DMS153 treated with DMSO at 0.1 percent for 48 hours (cell line): Measurements from ENCODE around the gene NKAPL.

Experiments
- DNase-seq: peaks from one replicate; lab custom pipeline; 2025; ENCODE audit not compliant: unreplicated experiment; lab: John Stamatoyannopoulos, UW

NKAPL gene

DNA sequence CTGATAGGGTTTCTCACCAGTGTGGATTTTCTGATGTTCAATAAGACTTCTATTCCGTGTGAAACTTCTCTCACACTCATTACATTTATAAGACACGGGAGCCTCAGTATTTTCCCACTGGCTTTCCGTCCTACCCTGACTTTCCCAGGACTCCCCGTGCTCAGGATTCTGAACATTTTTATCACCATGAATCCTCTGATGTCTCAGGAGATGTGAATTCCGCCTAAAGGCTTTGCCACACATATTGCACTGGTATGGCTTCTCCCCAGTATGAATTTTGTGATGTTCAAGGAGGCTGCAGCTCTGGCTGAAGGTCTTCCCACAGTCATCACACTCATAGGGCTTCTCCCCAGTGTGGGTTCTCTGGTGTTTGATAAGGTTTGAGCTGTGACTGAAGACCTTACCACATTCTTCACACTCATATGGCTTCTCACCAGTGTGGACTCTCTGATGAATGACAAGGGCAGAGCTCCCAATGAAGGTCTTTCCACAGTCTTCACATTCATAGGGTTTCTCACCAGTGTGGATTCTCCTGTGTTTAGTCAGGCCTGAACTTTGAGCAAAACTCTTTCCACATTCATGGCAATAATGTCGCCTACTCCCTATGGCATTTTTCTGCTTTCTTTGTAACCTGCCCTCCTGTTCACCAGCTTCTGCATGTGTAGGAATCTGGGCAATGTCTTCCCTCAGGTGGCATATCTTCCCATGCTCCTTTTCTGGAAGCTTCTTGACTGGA is 13.7 kb upstream of the NKAPL start:
- DNase-seq, result no peak

GRCh38 chr6:28248916-28249315 is 10.2 kb upstream of the NKAPL start:
- DNase-seq, result no peak

- no peak for DNase-seq
Observed at GRCh38 chr6:28250747-28251146, 8.3 kb upstream of the NKAPL start.

GRCh38 chr6:28251661-28252008 is 7.5 kb upstream of the NKAPL start:
- DNase-seq, result no peak

- DNase-seq, result peak; percentile 75
Observed at GRCh38 chr6:28252009-28252975, 6.8 kb upstream of the NKAPL start, which contains the start of gene ZKSCAN4. Gene ZKSCAN4, minus strand, starts transcription at chr6:28252269. Its CDS starts 289 bp downstream, at chr6:28251980.

GRCh38 chr6:28254121-28254519 is 5.0 kb upstream of the NKAPL start:
- DNase-seq, result no peak

GRCh38 chr6:28257042-28257441 is 2.1 kb upstream of the NKAPL start:
- DNase-seq, result no peak

DNA sequence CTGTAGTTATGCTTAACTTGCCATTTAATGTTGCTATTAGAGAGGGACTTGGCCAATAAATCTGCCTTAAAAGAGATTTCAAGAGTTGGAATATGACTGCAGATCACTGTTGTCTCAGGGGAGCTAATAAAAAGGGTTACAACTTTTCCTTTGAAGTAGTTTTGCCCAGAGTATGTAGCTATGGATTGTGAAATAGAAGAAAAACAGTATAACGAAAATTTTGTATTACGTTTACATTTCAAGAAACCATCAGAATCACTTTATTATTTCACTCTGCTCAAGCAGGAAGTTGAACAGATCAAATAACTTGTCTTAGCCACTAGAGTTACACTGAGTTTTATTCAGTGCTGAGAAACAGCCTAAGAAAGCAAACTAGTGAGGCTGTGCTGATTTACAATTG is 4.8 kb downstream of the NKAPL start:
- DNase-seq, result no peak

GRCh38 chr6:28264834-28265401 is 5.8 kb downstream of the NKAPL start:
- no peak for DNase-seq

DNA sequence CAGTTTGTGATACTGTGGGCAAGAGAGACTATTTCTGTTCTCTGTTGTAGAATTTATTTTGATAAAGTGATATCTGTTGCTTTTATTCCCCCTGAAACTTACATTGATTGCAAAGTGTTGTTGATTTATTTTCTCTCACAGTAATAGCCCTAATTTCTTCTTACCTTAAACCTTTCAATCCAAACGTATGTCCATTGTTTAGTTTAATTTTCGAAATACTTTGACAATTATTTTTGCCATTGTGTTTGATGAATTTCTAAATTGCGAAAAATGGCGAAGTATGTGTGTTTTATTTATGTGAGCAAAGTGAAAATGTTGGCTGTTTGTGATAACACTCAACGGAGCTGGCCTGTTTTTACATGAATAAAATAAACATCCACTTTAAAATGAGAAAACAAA is 7.5 kb downstream of the NKAPL start:
- DNase-seq, result no peak

DNA sequence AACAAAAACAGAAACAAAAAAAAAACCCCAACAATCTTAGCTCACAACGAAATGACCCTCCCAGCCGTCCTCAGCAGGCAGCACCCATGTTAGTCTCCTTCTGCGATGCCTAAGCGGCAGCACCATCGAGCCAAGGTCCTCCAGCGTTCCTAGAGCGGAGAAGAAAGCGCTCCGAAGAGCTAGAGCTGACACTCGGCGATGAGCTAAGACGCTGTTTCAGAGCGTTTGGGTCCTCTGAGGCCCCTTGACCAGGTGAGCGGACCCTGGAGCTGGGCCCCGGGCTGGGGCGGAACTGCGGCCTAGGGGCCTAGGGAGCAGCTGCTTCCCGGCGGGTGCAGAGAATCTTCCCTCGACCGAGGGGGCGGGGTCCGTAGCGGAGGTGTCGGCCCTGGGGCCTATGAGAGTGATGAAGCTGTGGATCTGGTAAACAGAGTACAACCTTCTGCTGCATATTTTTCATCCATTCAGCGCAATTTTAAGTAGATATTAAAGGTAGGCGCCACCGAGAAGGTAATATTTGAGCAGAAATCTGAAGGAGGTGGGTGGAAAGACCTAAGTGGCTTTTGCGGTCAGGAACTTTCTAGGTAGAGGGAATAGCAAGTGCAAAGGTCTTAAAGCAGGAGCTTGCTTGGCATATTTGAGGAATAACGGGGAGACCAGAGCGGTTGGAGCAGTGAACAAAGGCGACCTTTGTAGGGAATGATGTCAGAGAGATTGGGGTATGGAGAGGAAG is 8.0 kb downstream of the NKAPL start, which contains the start of gene ZSCAN26:
ZSCAN26 (plus strand) TSS at position 182 of the 733 bp plus-strand sequence. CDS start 4,777 bp downstream, outside the sequence.
- DNase-seq, result peak; percentile 88

GRCh38 chr6:28267695-28268059 is 8.6 kb downstream of the NKAPL start:
- DNase-seq, result no peak

- no peak for DNase-seq
Observed at GRCh38 chr6:28269492-28269891, 10.4 kb downstream of the NKAPL start.

- DNase-seq, result no peak
Observed at GRCh38 chr6:28274888-28275287, 15.8 kb downstream of the NKAPL start.

- no peak for DNase-seq
Observed at GRCh38 chr6:28277746-28278145, 18.6 kb downstream of the NKAPL start.

- no peak for DNase-seq
Observed at GRCh38 chr6:28280595-28281287, 21.6 kb downstream of the NKAPL start.

DNA sequence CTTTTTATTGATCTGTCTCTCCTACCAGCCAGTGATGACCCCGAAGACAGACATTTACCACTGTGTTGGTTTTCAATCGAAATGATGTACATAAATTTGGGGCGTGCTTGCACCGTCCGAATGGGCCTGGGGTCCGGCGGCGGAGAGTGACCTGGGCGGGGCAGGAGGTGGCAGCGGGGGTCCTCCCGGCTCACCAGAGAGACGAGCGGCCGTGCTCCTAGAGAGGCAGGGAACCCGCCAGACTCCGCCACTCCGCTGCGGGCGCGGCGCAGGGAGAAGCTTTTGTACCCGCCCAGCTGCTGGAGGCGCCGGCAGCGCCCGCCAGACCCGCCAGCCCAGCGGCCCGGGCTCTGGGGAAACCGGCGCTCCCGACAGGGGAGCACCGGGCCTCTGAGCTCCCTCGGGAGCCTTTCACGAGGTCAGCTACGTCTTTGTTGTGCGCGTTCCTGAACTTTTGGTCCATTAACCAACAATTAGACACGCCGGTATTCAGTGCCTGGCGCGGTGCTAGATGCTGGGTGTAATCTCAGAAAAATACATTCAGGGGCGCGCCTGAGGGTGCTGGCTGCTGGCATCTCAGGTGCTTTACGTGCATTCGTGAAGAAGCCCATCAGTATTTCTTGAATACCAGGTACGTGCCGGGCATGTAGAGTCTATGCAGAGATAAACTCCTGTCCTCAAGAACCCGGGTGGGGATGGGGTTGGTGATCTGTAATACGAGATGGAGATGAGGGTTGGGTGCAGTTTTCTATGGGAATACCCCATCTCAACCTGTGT is 22.4 kb downstream of the NKAPL start, which contains the start of gene PGBD1:
PGBD1 (plus strand) TSS at position 285 of the 777 bp plus-strand sequence. CDS start 2,242 bp downstream, outside the sequence.
- peak; percentile 63 for DNase-seq

- DNase-seq, result no peak
Observed at GRCh38 chr6:28282926-28283325, 23.8 kb downstream of the NKAPL start.

- DNase-seq, result no peak
Observed at GRCh38 chr6:28291573-28291972, 32.5 kb downstream of the NKAPL start.
